Bronchial epithelial cell (primary cell): ENCODE data around the gene CX3CR1. TPM values are rescaled to one million over a fixed set of nuclear protein-coding genes. Genes with fewer than 3 reads are reported as not detected.

Experiments used
- DNase-seq: peaks from one replicate; pipeline ENCODE4 v3.0.0-alpha.2; 2010; ENCODE audit warnings: low read depth
- FAIRE-seq: peaks from 2 replicates; lab custom pipeline; 2011; peaks lifted over from hg19 to GRCh38; lab: Jason Lieb, UNC
- H3K27me3 ChIP-seq: 2 replicates; pipeline ENCODE4 v1.5.1; 2011; ENCODE audit warnings: low read length; ENCODE audit not compliant: control insufficient read depth, insufficient read depth
- H3K36me3 ChIP-seq: 2 replicates; pipeline ENCODE4 v1.5.1; 2011; ENCODE audit warnings: low read length; ENCODE audit not compliant: control insufficient read depth, insufficient read depth
- H3K4me3 ChIP-seq: 2 replicates; pipeline ENCODE4 v1.5.1; 2011; ENCODE audit warnings: mild to moderate bottlenecking, low read depth, low read length, control low read depth
- total RNA-seq: library from RNA; depleted of rRNA; stranded (reverse); fragments of >200 nt; gene quantifications from 2 replicates; pipeline ENCODE4 v1.2.1, GENCODE V29; 2014
- TF ChIP-seq, protein P1 (sequence below): IDR thresholded peaks from 2 replicates; pipeline ENCODE4 v1.5.1; 2011; ENCODE audit warnings: mild to moderate bottlenecking, moderate library complexity, low read length, control low read depth, inconsistent platforms; ENCODE audit not compliant: insufficient read depth, severe bottlenecking

CX3CR1 gene
- total RNA-seq, 1 donor from 2014 or later: not detected

DNA sequence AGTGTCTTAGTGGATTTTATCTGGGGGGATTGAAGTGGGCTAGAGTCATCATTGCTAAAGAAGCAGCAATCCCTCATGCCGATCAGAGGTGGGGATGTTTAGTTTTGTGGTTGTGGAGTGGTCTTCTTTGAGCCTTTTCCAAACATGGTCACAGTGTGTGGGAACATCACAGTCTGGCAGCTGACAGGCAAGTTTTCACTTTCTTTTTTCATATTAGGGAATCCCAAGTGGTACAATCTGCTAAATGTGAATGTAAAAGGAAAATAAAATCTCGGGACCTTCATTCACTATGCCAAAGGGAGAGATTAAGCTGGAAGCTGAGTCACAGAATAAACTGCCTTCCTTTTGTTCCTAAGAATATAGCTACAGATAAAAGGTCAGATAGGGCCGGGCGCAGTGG is 10.4 kb upstream of the CX3CR1 start:
- DNase-seq (peak; percentile 24), FAIRE-seq (no peak)
- no peak overlapping the region for H3K4me3 ChIP-seq
- H3K36me3 ChIP-seq: no peaks in the 10 kb centered on the region
- H3K27me3 ChIP-seq: peaks cover 2% of the 10 kb centered on the region
- TF ChIP-seq, protein P1, sequence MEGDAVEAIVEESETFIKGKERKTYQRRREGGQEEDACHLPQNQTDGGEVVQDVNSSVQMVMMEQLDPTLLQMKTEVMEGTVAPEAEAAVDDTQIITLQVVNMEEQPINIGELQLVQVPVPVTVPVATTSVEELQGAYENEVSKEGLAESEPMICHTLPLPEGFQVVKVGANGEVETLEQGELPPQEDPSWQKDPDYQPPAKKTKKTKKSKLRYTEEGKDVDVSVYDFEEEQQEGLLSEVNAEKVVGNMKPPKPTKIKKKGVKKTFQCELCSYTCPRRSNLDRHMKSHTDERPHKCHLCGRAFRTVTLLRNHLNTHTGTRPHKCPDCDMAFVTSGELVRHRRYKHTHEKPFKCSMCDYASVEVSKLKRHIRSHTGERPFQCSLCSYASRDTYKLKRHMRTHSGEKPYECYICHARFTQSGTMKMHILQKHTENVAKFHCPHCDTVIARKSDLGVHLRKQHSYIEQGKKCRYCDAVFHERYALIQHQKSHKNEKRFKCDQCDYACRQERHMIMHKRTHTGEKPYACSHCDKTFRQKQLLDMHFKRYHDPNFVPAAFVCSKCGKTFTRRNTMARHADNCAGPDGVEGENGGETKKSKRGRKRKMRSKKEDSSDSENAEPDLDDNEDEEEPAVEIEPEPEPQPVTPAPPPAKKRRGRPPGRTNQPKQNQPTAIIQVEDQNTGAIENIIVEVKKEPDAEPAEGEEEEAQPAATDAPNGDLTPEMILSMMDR: no peak

DNA sequence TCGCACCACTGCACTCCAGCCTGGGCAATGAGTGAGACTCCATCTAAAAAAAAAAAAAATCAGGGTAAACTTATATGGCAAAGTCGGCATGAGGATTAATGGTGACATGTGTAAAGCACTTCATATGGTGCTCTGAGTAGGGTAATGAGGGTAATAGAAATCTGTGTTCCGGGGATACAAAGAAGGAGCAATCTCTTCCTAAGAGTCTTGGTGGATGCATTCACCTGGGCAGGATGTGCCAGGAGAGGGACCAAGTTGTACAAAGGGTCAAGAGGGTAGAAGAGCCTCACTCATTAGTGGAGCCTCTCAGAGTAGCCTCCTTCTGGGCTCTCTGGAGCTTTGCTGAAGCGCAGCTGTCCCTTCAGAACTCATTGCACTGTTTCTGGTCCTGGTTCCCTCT is 9.3 kb upstream of the CX3CR1 start:
- FAIRE-seq (no peak), DNase-seq (no peak)
- TF ChIP-seq, protein P1: no peak
- no peak overlapping the region for H3K4me3 ChIP-seq
- H3K36me3 ChIP-seq: no peaks in the 10 kb centered on the region
- H3K27me3 ChIP-seq: peaks cover 2% of the 10 kb centered on the region

DNA sequence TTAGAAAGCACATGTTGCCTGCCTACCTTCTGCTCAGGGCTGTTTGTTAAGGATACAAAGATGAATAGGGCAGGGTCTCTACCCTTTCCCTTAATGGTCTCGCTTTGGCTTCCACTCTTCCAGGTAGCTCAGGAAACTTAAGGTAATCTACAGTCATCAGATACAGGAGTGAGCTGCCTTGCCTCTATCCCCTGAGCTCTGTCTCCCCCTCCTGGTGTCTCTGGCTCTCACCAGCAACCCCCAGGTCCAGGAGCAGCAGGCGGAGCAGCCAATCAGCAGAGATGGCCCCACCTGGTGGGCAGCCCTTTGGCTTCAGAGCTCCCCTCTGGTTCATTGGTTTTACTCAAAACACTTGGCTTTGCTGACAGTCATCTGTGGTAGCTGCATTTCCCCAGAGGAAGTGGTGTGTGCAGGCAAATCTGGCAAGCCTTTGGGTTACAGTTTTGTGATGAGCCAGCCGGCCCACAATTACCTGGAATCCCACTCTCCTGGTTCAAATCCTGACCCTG is 8.5 kb upstream of the CX3CR1 start:
- no peak for FAIRE-seq
- no peaks in the 10 kb centered on the region for H3K36me3 ChIP-seq
- TF ChIP-seq, protein P1: peak; percentile 95
- H3K27me3 ChIP-seq: peaks cover 2% of the 10 kb centered on the region
- no peak overlapping the region for H3K4me3 ChIP-seq
- DNase-seq: peak; percentile 77

DNA sequence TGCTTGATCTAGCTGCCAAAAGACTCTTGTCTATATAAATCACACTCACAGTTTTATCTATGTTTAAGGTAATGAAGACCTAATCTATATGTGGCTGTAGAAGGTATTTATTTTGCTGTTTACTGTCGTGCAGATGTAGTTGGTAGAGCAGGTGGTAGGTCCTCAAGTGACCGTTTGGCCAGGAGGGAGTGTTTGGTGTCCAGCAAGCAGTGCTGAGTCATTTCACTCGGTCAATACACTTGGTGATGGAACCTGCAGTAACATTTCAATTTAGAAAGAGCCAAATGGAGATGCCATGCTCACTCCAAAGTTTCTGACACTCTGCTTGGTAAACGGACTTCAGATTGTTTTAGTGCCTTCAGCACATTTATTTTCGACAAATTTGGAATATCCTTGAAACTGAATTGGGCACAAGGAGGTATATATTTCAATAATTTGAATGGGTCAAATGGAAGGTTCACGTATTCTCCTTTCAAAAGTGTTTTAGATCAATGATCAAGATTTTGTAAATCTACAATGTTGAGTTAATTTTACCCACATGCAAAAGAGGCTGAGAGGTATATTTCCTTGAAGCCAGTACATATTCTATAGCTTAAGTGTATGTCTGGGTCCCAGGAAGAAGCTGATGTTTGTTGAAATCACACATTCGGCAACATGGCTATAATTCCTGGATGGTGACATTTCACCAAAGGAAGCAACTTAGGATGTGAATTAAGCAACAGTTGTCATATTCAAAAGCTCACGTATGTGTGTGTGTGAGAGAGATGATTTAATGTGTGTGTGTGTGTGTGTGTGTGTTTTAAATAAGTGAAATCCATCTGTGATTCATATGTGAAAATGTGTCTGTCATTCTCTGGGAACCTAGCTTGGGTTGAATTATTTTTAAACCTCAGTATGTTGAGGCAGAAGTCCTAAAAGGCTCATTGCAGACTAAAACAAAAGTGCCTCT is 7.7 kb upstream of the CX3CR1 start:
- Histone ChIP-seq H3K4me3 (no peak overlapping the region), H3K36me3 (no peaks in the 10 kb centered on the region), H3K27me3 (peaks cover 2% of the 10 kb centered on the region)
- FAIRE-seq (no peak), DNase-seq (no peak)
- TF ChIP-seq, protein P1: no peak

DNA sequence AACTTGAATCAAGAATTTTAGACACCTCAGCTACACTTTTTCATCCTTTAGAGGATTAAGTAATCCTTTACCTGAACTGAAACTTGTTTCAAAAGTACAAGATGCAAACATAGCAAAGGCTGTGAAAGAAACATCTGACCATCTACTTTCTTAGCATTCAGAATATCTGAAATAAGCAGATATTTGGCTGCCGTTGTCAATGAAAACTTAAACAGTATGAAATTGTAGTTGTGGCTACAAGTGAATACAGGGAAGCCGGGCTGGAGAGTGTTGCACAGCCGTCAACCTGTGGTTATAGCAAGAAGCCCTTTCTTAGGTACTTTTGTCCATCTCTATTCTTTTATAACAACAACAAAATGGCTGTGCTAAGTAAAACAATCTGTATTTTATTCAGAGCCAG is 6.9 kb upstream of the CX3CR1 start:
- no peak for FAIRE-seq
- TF ChIP-seq, protein P1: no peak

More for the DNA sequence above, 6.9 kb upstream of the CX3CR1 start:
- Histone ChIP-seq H3K4me3 (no peak overlapping the region), H3K27me3 (no peaks in the 10 kb centered on the region), H3K36me3 (no peaks in the 10 kb centered on the region)
- no peak for DNase-seq
